ENCODE data around the gene CAPNS2.

The CAPNS2 gene

GRCh38 chr16:55588799-55589198 is 22.3 kb downstream of the CAPNS2 start:
- no peaks in the 10 kb centered on the region for H3K27me3 ChIP-seq (ENCODE audit: insufficient read depth, poor library complexity, severe bottlenecking)
- TF ChIP-seq, protein P1, sequence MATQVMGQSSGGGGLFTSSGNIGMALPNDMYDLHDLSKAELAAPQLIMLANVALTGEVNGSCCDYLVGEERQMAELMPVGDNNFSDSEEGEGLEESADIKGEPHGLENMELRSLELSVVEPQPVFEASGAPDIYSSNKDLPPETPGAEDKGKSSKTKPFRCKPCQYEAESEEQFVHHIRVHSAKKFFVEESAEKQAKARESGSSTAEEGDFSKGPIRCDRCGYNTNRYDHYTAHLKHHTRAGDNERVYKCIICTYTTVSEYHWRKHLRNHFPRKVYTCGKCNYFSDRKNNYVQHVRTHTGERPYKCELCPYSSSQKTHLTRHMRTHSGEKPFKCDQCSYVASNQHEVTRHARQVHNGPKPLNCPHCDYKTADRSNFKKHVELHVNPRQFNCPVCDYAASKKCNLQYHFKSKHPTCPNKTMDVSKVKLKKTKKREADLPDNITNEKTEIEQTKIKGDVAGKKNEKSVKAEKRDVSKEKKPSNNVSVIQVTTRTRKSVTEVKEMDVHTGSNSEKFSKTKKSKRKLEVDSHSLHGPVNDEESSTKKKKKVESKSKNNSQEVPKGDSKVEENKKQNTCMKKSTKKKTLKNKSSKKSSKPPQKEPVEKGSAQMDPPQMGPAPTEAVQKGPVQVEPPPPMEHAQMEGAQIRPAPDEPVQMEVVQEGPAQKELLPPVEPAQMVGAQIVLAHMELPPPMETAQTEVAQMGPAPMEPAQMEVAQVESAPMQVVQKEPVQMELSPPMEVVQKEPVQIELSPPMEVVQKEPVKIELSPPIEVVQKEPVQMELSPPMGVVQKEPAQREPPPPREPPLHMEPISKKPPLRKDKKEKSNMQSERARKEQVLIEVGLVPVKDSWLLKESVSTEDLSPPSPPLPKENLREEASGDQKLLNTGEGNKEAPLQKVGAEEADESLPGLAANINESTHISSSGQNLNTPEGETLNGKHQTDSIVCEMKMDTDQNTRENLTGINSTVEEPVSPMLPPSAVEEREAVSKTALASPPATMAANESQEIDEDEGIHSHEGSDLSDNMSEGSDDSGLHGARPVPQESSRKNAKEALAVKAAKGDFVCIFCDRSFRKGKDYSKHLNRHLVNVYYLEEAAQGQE (IDR thresholded peaks at IDR 0.05; ENCODE audit: insufficient replicate concordance, low read depth), result no peak
- TF ChIP-seq SPI1 (IDR thresholded peaks at IDR 0.05; ENCODE audit: borderline replicate concordance, low read depth), result no peak
- no peak for TF ChIP-seq POLR2AphosphoS5 (IDR thresholded peaks at IDR 0.05; ENCODE audit: low read depth)
- TF ChIP-seq CTCF (IDR thresholded peaks at IDR 0.05; ENCODE audit: insufficient read depth, low read length), result no peak
- no peak for TF ChIP-seq GABPA (IDR thresholded peaks at IDR 0.05; ENCODE audit: low read depth)
- peak; percentile 18 to 41 for DNase-seq (ENCODE audit: low read depth in 1 of 2, low spot score in 1 of 2)
- H3K4me3 ChIP-seq (replicated peaks; ENCODE audit: insufficient read depth, low read length), result no peak overlapping the region
- H3K27ac ChIP-seq (replicated peaks), result no peak overlapping the region

DNA sequence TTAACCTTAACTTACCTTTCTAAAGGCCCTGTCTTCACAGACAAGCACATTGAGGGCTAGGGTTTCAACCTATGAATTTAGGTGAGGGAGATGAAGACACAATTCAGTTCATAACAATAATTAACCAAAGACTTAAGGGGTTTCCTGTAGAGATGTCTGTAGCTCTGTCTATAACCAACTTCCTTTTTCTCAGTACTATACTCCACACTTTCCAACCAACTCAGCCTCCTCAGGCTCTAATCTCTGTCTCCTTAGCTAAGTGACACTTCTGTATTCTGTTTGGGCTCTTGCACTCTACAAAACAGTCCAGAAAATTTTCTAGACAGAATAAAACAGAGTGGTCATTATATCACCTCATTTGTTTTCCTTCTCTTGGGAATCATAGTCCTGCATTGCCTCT is 25.8 kb downstream of the CAPNS2 start:
- TF ChIP-seq CTCF (IDR thresholded peaks at IDR 0.05; ENCODE audit: insufficient read depth, low read length) (no peak), SPI1 (IDR thresholded peaks at IDR 0.05; ENCODE audit: borderline replicate concordance, low read depth) (peak; percentile 45; the same call in 1 of the 2 replicates)
- peak in 1 of 2 experiments; percentile 24 for DNase-seq (ENCODE audit: low read depth in 1 of 2, low spot score in 1 of 2)
- Histone ChIP-seq H3K27me3 (ENCODE audit: insufficient read depth, poor library complexity, severe bottlenecking) (no peaks in the 10 kb centered on the region), H3K27ac (replicated peaks) (no peak overlapping the region), H3K4me3 (replicated peaks; ENCODE audit: insufficient read depth, low read length) (no peak overlapping the region)

DNA sequence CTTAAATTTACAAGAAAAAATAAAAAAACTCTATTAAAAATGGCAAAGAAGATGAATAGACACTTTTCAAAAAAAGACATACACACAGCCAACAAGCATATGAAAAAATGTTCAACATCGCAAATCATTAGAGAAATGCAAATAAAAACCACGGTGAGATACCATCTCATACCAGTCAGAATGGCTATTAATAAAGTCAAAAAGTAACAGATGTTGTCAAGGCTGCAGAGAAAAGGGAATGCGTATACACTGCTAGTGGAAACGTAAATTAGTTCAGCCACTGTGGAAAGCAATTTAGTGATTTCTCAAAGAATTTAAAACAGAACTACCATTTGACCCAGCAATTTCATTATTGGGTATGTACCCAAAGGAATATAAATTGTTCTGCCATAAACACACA is 31.4 kb downstream of the CAPNS2 start:
- TF ChIP-seq CTCF (IDR thresholded peaks at IDR 0.05; ENCODE audit: insufficient read depth, low read length), result no peak
- no peak for TF ChIP-seq GABPA (IDR thresholded peaks at IDR 0.05; ENCODE audit: low read depth)
- TF ChIP-seq SPI1 (IDR thresholded peaks at IDR 0.05; ENCODE audit: borderline replicate concordance, low read depth), result no peak
- TF ChIP-seq POLR2AphosphoS5 (IDR thresholded peaks at IDR 0.05; ENCODE audit: low read depth), result no peak
- TF ChIP-seq, protein P1 (IDR thresholded peaks at IDR 0.05; ENCODE audit: insufficient replicate concordance, low read depth), result no peak
- Histone ChIP-seq H3K4me3 (replicated peaks; ENCODE audit: insufficient read depth, low read length) (no peak overlapping the region), H3K27me3 (ENCODE audit: insufficient read depth, poor library complexity, severe bottlenecking) (no peaks in the 10 kb centered on the region), H3K27ac (replicated peaks) (no peak overlapping the region)
- DNase-seq (ENCODE audit: low read depth in 1 of 2, low spot score in 1 of 2), result no peak

DNA sequence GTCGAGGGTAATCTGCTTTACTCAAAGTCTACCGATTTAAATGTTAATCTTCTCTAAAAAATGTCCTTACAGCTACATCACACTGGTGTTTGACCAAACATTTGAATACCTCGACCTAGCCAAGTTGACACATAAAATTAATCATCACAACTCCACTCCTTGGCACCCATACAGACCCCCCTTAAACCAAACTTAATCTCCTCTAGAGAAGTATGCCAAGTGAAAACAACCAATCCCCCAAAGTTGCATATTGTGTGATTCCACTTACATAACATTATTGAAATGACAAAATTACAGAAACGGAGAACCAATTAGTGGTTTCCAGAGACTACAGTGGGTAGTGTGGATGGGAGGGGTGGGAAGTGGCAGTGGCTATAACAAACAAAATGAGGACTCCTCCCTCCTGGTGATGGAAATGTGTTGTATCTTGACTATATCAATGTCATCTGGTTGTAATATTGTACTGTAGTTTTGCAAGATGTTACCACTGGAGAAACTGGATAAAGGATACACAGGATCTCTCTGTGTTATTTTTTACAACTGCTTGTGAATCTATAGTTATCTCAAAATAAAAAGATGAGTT is 39.4 kb downstream of the CAPNS2 start:
- H3K27ac ChIP-seq (replicated peaks), result no peak overlapping the region
- no peak for DNase-seq (ENCODE audit: low read depth in 1 of 2, low spot score in 1 of 2)
- TF ChIP-seq CTCF (IDR thresholded peaks at IDR 0.05; ENCODE audit: insufficient read depth, low read length), result no peak
- TF ChIP-seq SPI1 (IDR thresholded peaks at IDR 0.05; ENCODE audit: borderline replicate concordance, low read depth), result no peak
- TF ChIP-seq, protein P1 (IDR thresholded peaks at IDR 0.05; ENCODE audit: insufficient replicate concordance, low read depth), result no peak
- TF ChIP-seq POLR2AphosphoS5 (IDR thresholded peaks at IDR 0.05; ENCODE audit: low read depth), result no peak
- no peak for TF ChIP-seq GABPA (IDR thresholded peaks at IDR 0.05; ENCODE audit: low read depth)
- no peak overlapping the region for H3K4me3 ChIP-seq (replicated peaks; ENCODE audit: insufficient read depth, low read length)
- peaks cover 2% of the 10 kb centered on the region for H3K27me3 ChIP-seq (ENCODE audit: insufficient read depth, poor library complexity, severe bottlenecking)
